Umbilical cord (tissue), 2 donors: Measurements from ENCODE around the gene CRACR2B. TPM values are rescaled to one million over a fixed set of nuclear protein-coding genes. Genes with fewer than 3 reads are reported as not detected.

Experiments used
- DNase-seq: peaks from one replicate; pipeline ENCODE4 v3.0.0-alpha.2; 2015; ENCODE audit warnings: low spot score
- total RNA-seq: library from RNA; depleted of rRNA; stranded (reverse); fragments of >200 nt; gene quantifications from one replicate; pipeline ENCODE4 v1.2.3, GENCODE V29; 2014; ENCODE audit warnings: low replicate concordance; ENCODE audit not compliant: insufficient read depth

Gene CRACR2B
- total RNA-seq, 1 donor from 2014 or later, result 3.1 TPM

- no peak for DNase-seq
Measured at GRCh38 chr11:826227-826621, 1.5 kb upstream of the CRACR2B start.

GRCh38 chr11:826836-827145, 928 bp upstream of the CRACR2B start:
- DNase-seq, result no peak

DNA sequence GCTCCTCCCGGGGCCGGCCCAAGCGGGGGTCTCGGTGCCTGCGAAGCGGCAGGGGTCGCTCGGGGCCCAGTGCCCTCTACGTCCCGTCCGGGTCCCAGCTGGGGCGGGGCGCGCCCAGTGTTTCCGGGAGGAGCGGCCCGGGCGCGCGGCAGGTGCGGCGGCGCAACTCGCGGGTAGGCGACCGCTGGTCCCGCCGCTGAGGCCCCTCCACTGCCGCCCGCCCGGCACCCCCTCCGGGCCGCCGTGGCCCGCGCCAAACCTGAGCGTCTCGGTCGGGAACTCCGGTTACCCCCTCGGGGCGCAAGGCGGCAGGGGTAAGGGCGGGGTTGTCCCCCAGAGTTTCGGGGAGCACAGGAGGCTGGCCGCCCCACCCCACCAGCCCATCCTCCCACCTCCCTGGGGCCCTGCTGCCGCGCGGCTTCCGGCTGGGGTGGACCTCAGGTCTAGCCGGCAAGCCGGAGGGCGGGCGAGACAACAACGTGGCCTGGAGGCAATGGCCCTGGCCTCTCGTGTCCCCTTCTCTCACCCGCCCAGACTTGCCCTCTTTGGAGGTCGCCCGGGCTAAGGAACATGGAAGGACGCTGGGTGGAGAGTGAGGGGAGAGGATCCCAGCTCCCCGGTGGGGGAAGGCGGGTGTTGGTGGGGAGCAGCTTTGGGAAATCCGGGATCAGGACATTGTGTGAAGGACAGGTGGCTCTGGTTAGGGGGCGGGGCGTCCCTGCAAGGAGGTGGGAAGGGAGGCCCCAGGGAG, 398 bp upstream of the CRACR2B start:
- DNase-seq, result no peak

- DNase-seq, result no peak
Measured at GRCh38 chr11:828506-829175, 922 bp downstream of the CRACR2B start.

GRCh38 chr11:829176-829846, 1.6 kb downstream of the CRACR2B start:
- DNase-seq, result no peak

GRCh38 chr11:829847-830294, 2.2 kb downstream of the CRACR2B start:
- no peak for DNase-seq

- DNase-seq, result peak; percentile 75
Measured at GRCh38 chr11:830295-831117, 2.8 kb downstream of the CRACR2B start.

- DNase-seq, result no peak
Measured at GRCh38 chr11:831118-831864, 3.6 kb downstream of the CRACR2B start.

DNA sequence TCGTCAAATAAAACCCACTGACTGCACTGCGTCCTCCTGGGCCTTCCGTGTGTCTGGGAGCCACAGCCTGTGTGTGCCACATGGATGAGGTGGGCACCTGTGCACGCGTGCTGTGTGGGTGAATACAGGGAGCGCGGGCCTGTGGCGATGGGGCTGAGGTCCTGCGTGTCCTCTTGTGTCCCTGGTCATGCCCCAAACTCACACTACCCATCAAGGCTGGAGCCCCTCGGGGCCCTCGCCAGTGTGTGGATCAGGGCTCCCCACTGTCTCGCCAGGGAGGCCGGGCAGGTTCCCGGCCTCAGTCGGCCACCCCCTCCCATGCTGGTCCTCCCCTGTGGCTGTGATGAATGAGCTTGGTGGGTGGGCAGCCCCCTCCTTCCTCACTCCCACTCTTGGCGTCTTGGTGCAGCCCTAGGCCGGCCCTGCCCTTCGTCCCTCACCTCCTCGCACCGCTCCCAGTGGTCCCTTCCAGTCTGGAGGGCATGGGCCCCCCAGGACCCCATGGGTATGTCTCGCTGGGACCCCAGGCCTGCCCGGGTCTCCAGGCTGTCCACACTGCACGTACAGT, 4.3 kb downstream of the CRACR2B start:
- DNase-seq, result no peak

- DNase-seq, result peak; percentile 73
Measured at GRCh38 chr11:832529-833113, 4.9 kb downstream of the CRACR2B start, which contains the start of gene CD151. Gene CD151 (plus strand): TSS chr11:832952. CDS start chr11:836070, 3,118 bp downstream.

DNA sequence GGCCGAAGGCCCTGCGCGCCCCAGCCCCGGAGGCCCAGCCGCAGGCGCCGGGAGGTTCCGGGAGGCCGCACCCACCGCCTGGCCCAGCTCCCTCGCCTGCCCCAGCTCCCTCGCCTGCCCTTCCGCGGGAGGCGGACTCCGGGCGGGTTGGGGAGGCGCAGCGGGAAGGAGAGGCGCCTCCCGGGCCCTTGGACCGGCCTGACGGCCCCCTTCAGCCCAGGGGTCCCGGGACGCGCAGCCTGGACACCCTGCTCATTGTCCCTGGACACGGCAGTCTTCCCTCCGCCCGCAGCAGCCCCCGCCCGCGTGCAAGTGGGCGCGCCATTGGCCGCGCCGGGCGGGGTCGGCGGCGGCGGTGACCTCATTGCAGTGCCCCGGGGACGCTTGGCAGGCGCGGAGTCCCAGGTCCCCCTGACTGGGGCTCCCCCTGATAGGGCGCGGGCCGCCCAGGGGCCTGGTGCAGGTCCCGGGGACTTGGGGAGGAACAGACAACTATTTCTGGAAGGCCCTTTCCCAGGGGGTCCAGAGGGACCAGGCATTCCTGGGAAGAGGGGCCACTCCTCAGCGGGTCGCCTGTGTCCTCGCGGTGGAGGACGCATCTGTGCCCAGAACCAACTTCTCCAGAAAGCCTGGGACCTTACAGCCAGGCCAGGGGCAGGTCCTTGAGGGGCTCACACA, 5.5 kb downstream of the CRACR2B start:
- DNase-seq, result peak; percentile 73

DNA sequence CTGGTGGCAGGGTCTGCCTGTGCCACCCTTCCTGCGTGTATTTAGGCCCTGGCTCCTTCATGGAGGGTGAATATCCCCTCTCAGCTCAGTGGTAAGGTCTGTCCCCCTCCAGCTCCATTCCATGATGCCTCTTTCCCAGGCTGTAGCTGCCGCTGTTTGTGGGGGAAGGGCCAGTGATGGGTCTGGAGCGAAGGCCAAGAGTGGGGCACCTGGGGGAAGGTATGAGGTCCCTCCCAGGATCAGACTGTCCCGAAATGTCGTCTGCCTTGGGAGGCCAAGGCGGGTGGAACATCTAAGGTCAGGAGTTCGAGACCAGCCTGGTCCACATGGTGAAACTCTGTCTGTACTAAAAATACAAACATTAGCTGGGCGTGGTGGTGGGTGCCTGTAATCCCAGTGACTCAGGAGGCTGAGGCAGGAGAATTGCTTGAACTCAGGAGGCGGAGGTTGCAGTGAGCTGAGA, 6.2 kb downstream of the CRACR2B start:
- DNase-seq, result no peak

DNA sequence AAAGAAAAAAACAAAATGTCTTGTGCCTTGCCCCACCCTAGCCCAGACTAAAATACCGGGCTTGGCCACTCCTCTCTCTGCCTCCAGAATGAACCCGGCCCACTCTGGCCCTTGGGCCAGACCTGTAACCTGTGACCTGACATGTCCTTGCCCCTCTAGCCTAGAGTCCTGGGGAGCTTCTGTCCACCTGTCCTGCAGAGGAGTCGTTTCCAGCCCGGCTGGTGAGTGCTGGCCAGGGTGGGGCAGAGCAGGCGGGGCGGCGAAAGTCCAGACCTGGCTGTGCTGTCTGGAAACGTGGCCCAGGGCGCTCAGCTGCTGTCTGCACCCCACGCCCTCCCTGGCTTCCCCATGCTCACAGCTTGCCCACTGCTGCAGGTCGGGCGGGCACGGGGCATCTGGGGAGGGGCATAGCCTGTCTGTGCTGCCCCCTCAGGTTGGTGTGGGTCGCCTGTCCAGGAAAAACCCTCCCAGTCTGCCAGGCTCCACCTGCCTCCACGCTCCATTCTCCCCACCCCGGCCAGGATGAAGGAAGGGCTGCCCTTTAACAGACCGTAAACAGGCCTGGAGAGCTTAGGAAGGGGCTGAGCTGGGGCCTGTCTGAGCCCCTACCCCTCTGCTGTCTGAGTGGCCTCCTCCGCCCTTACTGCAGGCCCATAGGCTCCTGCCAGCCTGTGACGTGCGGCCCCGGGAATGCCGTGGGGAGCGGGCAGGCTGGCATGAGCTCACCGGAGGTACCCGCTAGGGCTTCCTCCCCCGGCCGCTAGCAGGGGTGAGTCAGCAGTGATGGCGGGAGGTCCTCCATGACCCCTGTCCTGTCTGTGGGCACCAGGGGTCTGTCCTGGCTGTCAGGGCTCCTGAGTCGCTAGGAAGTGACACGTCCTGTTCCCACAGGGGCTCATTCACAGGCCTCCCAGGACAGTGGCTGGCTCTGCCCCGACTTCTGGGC, 6.9 kb downstream of the CRACR2B start:
- DNase-seq, result peak; percentile 67

GRCh38 chr11:836274-836673, 8.6 kb downstream of the CRACR2B start:
- DNase-seq, result no peak

DNA sequence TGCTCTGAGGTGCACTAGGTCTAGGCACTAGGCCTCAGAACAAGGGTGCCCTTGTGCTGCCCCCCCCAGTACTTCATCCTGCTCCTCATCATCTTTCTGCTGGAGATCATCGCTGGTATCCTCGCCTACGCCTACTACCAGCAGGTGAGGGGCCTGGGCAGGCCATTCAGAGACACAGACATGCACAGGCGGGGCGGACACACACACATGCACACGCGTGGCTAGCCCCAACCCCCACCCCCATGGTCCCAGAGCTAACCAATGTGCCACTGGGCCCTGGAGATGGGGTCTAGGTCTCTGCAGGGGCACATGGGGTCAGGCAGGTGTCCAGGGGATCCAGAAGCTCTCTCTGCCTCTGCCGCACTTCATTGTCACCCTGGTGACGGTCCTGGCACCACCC, 9.0 kb downstream of the CRACR2B start:
- DNase-seq, result no peak

- DNase-seq, result no peak
Measured at GRCh38 chr11:837189-837989, 9.7 kb downstream of the CRACR2B start.

DNA sequence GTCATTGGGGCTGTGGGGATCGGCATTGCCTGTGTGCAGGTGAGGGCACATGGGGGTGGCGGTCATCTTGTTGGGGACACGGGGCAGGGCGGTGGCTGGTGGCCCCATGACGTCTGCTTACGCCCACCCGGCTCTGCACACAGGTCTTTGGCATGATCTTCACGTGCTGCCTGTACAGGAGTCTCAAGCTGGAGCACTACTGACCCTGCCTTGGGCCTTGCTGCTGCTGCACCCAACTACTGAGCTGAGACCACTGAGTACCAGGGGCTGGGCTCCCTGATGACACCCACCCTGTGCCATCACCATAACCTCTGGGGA, 10.2 kb downstream of the CRACR2B start:
- no peak for DNase-seq
